A673 (cell line): ENCODE data around the gene MYO1H. TPM values are rescaled to one million over a fixed set of nuclear protein-coding genes. Genes with fewer than 3 reads are reported as not detected.

Experiments
- BruUV-seq: library from RNA; stranded (reverse); fragments of 400-500 nt; replicated peaks from 2 replicates; lab custom pipeline; 2021; lab: Mats Ljungman, UMichigan
- CTCF ChIA-PET: fragments of 300-600 bp; sonication (Branson Sonifier 250); formaldehyde crosslinking; loops from one replicate; lab custom pipeline; 2022; ENCODE audit warnings: antibody characterized with exemption; lab: Charles Lee
- POLR2A ChIA-PET: fragments of 300-600 bp; sonication (Branson Sonifier 250); formaldehyde crosslinking; loops from one replicate; lab custom pipeline; 2022; ENCODE audit warnings: antibody characterized with exemption; ENCODE audit not compliant: low non-redundant PET; lab: Charles Lee
- DNase-seq: peaks from one replicate; pipeline ENCODE4 v3.0.0-alpha.2; 2015; ENCODE audit warnings: low spot score
- H3K27ac ChIP-seq: fragments of 200-600 bp; sonication (generic); 2 replicates; pipeline ENCODE4 v1.5.1; 2016; ENCODE audit warnings: mixed run types, low read depth, mild to moderate bottlenecking, mixed read lengths, antibody characterized with exemption, low read length; ENCODE audit not compliant: poor library complexity, severe bottlenecking
- H3K27me3 ChIP-seq: fragments of 200-600 bp; sonication (generic); replicated peaks from 2 replicates; pipeline ENCODE4 v1.6.1; 2017; ENCODE audit warnings: mixed run types, low read depth, mild to moderate bottlenecking, mixed read lengths, antibody characterized with exemption, low read length; ENCODE audit not compliant: insufficient read depth, poor library complexity
- H3K36me3 ChIP-seq: fragments of 200-600 bp; sonication (generic); 2 replicates; pipeline ENCODE4 v1.6.1; 2016; ENCODE audit warnings: mixed run types, mild to moderate bottlenecking, mixed read lengths, antibody characterized with exemption, low read length; ENCODE audit not compliant: insufficient read depth, poor library complexity, severe bottlenecking
- H3K4me1 ChIP-seq: fragments of 200-600 bp; sonication (generic); 2 replicates; pipeline ENCODE4 v1.6.1; 2017; ENCODE audit warnings: mixed run types, mild to moderate bottlenecking, mixed read lengths, antibody characterized with exemption, low read length; ENCODE audit not compliant: insufficient read depth, poor library complexity, severe bottlenecking
- H3K4me3 ChIP-seq: fragments of 200-600 bp; sonication (generic); 2 replicates; pipeline ENCODE4 v1.5.1; 2016; ENCODE audit warnings: low read depth, mixed run types, mild to moderate bottlenecking, mixed read lengths, low read length; ENCODE audit not compliant: poor library complexity, severe bottlenecking
- H3K9me3 ChIP-seq: fragments of 200-600 bp; sonication (generic); 2 replicates; pipeline ENCODE4 v1.6.1; 2016; ENCODE audit warnings: mixed run types, low read depth, mild to moderate bottlenecking, mixed read lengths, antibody characterized with exemption, low read length; ENCODE audit not compliant: poor library complexity, severe bottlenecking
- CTCF ChIP-seq: fragments of 300-800, 200-600 bp; sonication (generic); conservative IDR thresholded peaks from 2 replicates; pipeline ENCODE4 v1.5.1; 2017; ENCODE audit warnings: low read depth, mild to moderate bottlenecking, antibody characterized with exemption, low read length, moderate library complexity, mixed read lengths
- EZH2 ChIP-seq: fragments of 200-600 bp; sonication (generic); IDR thresholded peaks from 2 replicates; pipeline ENCODE4 v1.6.1; 2017; ENCODE audit warnings: borderline replicate concordance, low read depth, mild to moderate bottlenecking, mixed read lengths, antibody characterized with exemption, low read length; ENCODE audit not compliant: poor library complexity, severe bottlenecking
- intact Hi-C: fragments of 100-400 bp; cut with micrococcal nuclease; formaldehyde crosslinking; loops from one replicate; pipeline ENCODE4 v1.10.0; 2022; ENCODE audit not compliant: unreplicated experiment
- total RNA-seq: library from RNA; stranded (reverse); gene quantifications from 2 replicates; pipeline ENCODE4 v1.2.3, GENCODE V29; 2021

MYO1H gene
- total RNA-seq, 1 experiment from 2014 or later = not detected

GRCh38 chr12:109487181-109488050 lies 139.7 kb downstream of the MYO1H start:
- Histone ChIP-seq H3K27me3 (no peaks in the 10 kb centered on the region), H3K27ac (no peak overlapping the region), H3K4me3 (no peak overlapping the region), H3K4me1 (no peaks in the 10 kb centered on the region), H3K36me3 (peaks cover 70% of the 10 kb centered on the region), H3K9me3 (no peaks in the 10 kb centered on the region)
- intact Hi-C loops = no loop called here
- POLR2A ChIA-PET = interaction anchor here (0.6 kb wide), 1 partner anchor 224 kb away, joined by 4 read pairs; no protein-coding TSS in a partner anchor
- BruUV-seq = no TSS peak
- CTCF ChIA-PET = no interaction called here
- no peak for DNase-seq
- TF ChIP-seq CTCF (no peak), EZH2 (no peak)

- intact Hi-C loops = no loop called here
- H3K36me3 ChIP-seq = peaks cover 70% of the 10 kb centered on the region
- POLR2A ChIA-PET = no interaction called here
- H3K27ac ChIP-seq = no peak overlapping the region
- BruUV-seq = no TSS peak
- DNase-seq = no peak
- H3K4me3 ChIP-seq = no peak overlapping the region
- TF ChIP-seq EZH2 (no peak), CTCF (no peak)
- H3K27me3 ChIP-seq = no peaks in the 10 kb centered on the region
- no peaks in the 10 kb centered on the region for H3K4me1 ChIP-seq
- no peaks in the 10 kb centered on the region for H3K9me3 ChIP-seq
- CTCF ChIA-PET = no interaction called here
These were observed 140.5 kb downstream of the MYO1H start for GRCh38 chr12:109488051-109488665.

GRCh38 chr12:109489016-109489954 lies 141.6 kb downstream of the MYO1H start:
- intact Hi-C loops = no loop called here
- POLR2A ChIA-PET = no interaction called here
- TF ChIP-seq EZH2 (no peak), CTCF (no peak)
- no peak for DNase-seq
- Histone ChIP-seq H3K4me3 (no peak overlapping the region), H3K9me3 (no peaks in the 10 kb centered on the region), H3K27me3 (no peaks in the 10 kb centered on the region), H3K27ac (no peak overlapping the region), H3K4me1 (no peaks in the 10 kb centered on the region), H3K36me3 (peaks cover 61% of the 10 kb centered on the region)
- no TSS peak for BruUV-seq
- CTCF ChIA-PET = no interaction called here
